SK-N-SH treated with all-trans-retinoic acid at 6 μM for 48 hours (cell line): ENCODE measurements around the gene RAMP2.

Experiments
- ATAC-seq: fragments of 200-7000 bp; cut with Tn5 transposase; 3 replicates; pipeline ENCODE4 v1.9.1; 2020; ENCODE audit warnings: mild to moderate bottlenecking, moderate library complexity
- ARNTL ChIP-seq: fragments of 450-650 bp; formaldehyde crosslinking; IDR thresholded peaks from 2 replicates; pipeline ENCODE4 v1.5.0; 2020; ENCODE audit warnings: low read depth, mild to moderate bottlenecking, moderate library complexity, borderline replicate concordance
- BACH2 ChIP-seq: fragments of 250-450 bp; sonication (Bioruptor Pico); IDR thresholded peaks from 2 replicates; pipeline ENCODE4 v1.9.0; 2021; ENCODE audit warnings: mild to moderate bottlenecking, borderline replicate concordance
- CSDC2 ChIP-seq: fragments of 250-450 bp; sonication (Bioruptor Pico); IDR thresholded peaks from 2 replicates; pipeline ENCODE4 v1.5.0; 2020; ENCODE audit warnings: mild to moderate bottlenecking, moderate library complexity
- CSRNP3 ChIP-seq: fragments of 250-450 bp; sonication (Bioruptor Pico); IDR thresholded peaks from 2 replicates; pipeline ENCODE4 v1.5.1; 2021; ENCODE audit warnings: mild to moderate bottlenecking, moderate library complexity
- GLIS3 ChIP-seq: fragments of 250-450 bp; sonication (Bioruptor Pico); IDR thresholded peaks from 2 replicates; pipeline ENCODE4 v1.5.0; 2020; ENCODE audit warnings: mild to moderate bottlenecking, moderate library complexity
- ISL1 ChIP-seq: fragments of 250-450 bp; sonication (Bioruptor Pico); IDR thresholded peaks from 2 replicates; pipeline ENCODE4 v2.1.2; 2022; ENCODE audit warnings: mild to moderate bottlenecking, moderate library complexity
- PATZ1 ChIP-seq: fragments of 250-450 bp; sonication (Bioruptor Pico); IDR thresholded peaks from 2 replicates; pipeline ENCODE4 v1.8.0; 2020; ENCODE audit warnings: mild to moderate bottlenecking, moderate library complexity, borderline replicate concordance
- POU6F1 ChIP-seq: fragments of 250-450 bp; sonication (Bioruptor Pico); IDR thresholded peaks from 2 replicates; pipeline ENCODE4 v1.8.0; 2021; ENCODE audit warnings: low read depth, mild to moderate bottlenecking, moderate library complexity, borderline replicate concordance
- PPARA ChIP-seq: fragments of 250-450 bp; sonication (Bioruptor Pico); IDR thresholded peaks from 2 replicates; pipeline ENCODE4 v1.5.0; 2020; ENCODE audit warnings: mild to moderate bottlenecking, borderline replicate concordance
- SNAI2 ChIP-seq: fragments of 250-450 bp; sonication (Bioruptor Pico); IDR thresholded peaks from 2 replicates; pipeline ENCODE4 v1.5.0; 2020; ENCODE audit warnings: mild to moderate bottlenecking, moderate library complexity
- TCF4 ChIP-seq: fragments of 250-450 bp; sonication (Bioruptor Pico); IDR thresholded peaks from 2 replicates; pipeline ENCODE4 v1.8.0; 2021; ENCODE audit warnings: mild to moderate bottlenecking, moderate library complexity, borderline replicate concordance
- TSHZ2 ChIP-seq: fragments of 250-450 bp; sonication (Bioruptor Pico); IDR thresholded peaks from 2 replicates; pipeline ENCODE4 v1.5.0; 2020; ENCODE audit warnings: mild to moderate bottlenecking, moderate library complexity
- ZC3H10 ChIP-seq: fragments of 250-450 bp; sonication (Bioruptor Pico); IDR thresholded peaks from 2 replicates; pipeline ENCODE4 v1.5.1; 2021; ENCODE audit warnings: mild to moderate bottlenecking, moderate library complexity
- ZFP3 ChIP-seq: fragments of 250-450 bp; sonication (Bioruptor Pico); IDR thresholded peaks from 2 replicates; pipeline ENCODE4 v1.5.0; 2020; ENCODE audit warnings: mild to moderate bottlenecking, moderate library complexity
- ZFP30 ChIP-seq: fragments of 450-650 bp; formaldehyde crosslinking; IDR thresholded peaks from 2 replicates; pipeline ENCODE4 v1.5.0; 2022; ENCODE audit warnings: mild to moderate bottlenecking, moderate library complexity
- ZNF565 ChIP-seq: fragments of 450-650 bp; formaldehyde crosslinking; conservative IDR thresholded peaks from 2 replicates; pipeline ENCODE4 v1.5.0; 2020; ENCODE audit warnings: low read depth, mild to moderate bottlenecking, moderate library complexity
- ZNF70 ChIP-seq: fragments of 450-650 bp; formaldehyde crosslinking; IDR thresholded peaks from 2 replicates; pipeline ENCODE4 v1.5.0; 2020; ENCODE audit warnings: mild to moderate bottlenecking, moderate library complexity
- ZNF8 ChIP-seq: fragments of 450-650 bp; formaldehyde crosslinking; IDR thresholded peaks from 2 replicates; pipeline ENCODE4 v1.5.0; 2020; ENCODE audit warnings: mild to moderate bottlenecking, moderate library complexity

RAMP2 gene

GRCh38 chr17:42798011-42798382, 37.0 kb downstream of the RAMP2 start:
- ATAC-seq, result no peak
- no peak for TF ChIP-seq PATZ1 (CRISPR knock-in tag)
- no peak for TF ChIP-seq TCF4
- no peak for TF ChIP-seq ZFP3
- no peak for TF ChIP-seq BACH2 (CRISPR knock-in tag)
- no peak for TF ChIP-seq ZC3H10
- no peak for TF ChIP-seq ZFP30 (CRISPR knock-in tag)
- TF ChIP-seq, all 23 proteins: peak for 0

GRCh38 chr17:42798383-42799380, 37.7 kb downstream of the RAMP2 start, which contains the start of the genes CNTD1 and COA3:
Gene CNTD1, plus strand, starts transcription at chr17:42798861. Its CDS starts 207 bp downstream, at chr17:42799068.
Gene COA3, minus strand, starts transcription at chr17:42798704. Its CDS starts 23 bp downstream, at chr17:42798681.
- TF ChIP-seq CSDC2 (no peak), POU6F1 (0 out of 2 replicates have a peak, but pooled peaks have one; percentile 9), SNAI2 (CRISPR knock-in tag) (no peak), BACH2 (CRISPR knock-in tag) (no peak)
- peak; percentile 99 for ATAC-seq

- ATAC-seq, result no peak
- TF ChIP-seq TCF4 (no peak), PPARA (no peak), ARNTL (CRISPR knock-in tag) (no peak), CSDC2 (no peak), POU6F1 (no peak), ZNF70 (CRISPR knock-in tag) (no peak), BACH2 (CRISPR knock-in tag) (no peak), GLIS3 (CRISPR knock-in tag) (no peak), SNAI2 (CRISPR knock-in tag) (no peak), ZFP30 (CRISPR knock-in tag) (no peak), ZNF8 (CRISPR knock-in tag) (no peak), CSRNP3 (CRISPR knock-in tag) (no peak), TSHZ2 (CRISPR knock-in tag) (no peak), ZNF565 (CRISPR knock-in tag) (no peak), ZC3H10 (no peak), PATZ1 (CRISPR knock-in tag) (no peak), ISL1 (CRISPR knock-in tag) (no peak)
- TF ChIP-seq, all 23 proteins: peak for 0
Observed at GRCh38 chr17:42803074-42803883, 42.3 kb downstream of the RAMP2 start.
